22Rv1 (cell line): ENCODE measurements around the gene C19orf67.

ENCODE experiments used
- ZFX ChIP-seq: fragments of 450-650 bp; IDR thresholded peaks from 2 replicates; pipeline ENCODE4 v1.6.1; 2017; ENCODE audit warnings: antibody characterized with exemption, borderline replicate concordance
- TF ChIP-seq, protein P1 (sequence below): fragments of 450-650 bp; IDR thresholded peaks from 2 replicates; pipeline ENCODE4 v1.5.1; 2017; ENCODE audit warnings: mild to moderate bottlenecking

DNA sequence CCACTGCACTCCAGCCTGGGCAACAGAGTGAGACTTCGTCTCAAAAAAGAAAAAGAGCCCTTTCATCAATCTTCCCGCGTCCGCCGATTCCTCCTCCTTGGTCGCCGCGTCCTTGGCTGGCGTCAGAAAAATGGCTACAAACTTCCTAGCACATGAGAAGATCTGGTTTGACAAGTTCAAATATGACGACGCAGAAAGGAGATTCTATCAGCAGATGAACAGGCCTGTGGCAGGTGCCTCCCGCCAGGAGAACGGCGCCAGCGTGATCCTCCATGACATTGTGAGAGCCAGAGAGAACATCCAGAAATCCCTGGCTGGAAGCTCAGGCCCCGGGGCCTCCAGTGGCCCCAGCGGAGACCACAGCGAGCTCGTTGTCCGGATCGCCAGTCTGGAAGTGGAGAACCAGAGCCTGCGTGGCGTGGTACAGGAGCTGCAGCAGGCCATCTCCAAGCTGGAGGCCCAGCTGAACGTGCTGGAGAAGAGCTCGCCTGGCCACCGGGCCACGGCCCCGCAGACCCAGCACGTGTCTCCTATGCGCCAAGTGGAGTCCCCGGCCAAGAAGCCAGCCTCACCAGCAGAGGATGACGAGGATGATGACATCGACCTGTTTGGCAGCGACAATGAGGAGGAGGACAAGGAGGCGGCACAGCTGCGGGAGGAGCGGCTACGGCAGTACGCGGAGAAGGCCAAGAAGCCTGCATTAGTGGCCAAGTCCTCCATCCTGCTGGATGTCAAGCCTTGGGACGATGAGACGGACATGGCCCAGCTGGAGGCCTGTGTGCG, 15.1 kb downstream of the C19orf67 start:
- TF ChIP-seq, protein P1, sequence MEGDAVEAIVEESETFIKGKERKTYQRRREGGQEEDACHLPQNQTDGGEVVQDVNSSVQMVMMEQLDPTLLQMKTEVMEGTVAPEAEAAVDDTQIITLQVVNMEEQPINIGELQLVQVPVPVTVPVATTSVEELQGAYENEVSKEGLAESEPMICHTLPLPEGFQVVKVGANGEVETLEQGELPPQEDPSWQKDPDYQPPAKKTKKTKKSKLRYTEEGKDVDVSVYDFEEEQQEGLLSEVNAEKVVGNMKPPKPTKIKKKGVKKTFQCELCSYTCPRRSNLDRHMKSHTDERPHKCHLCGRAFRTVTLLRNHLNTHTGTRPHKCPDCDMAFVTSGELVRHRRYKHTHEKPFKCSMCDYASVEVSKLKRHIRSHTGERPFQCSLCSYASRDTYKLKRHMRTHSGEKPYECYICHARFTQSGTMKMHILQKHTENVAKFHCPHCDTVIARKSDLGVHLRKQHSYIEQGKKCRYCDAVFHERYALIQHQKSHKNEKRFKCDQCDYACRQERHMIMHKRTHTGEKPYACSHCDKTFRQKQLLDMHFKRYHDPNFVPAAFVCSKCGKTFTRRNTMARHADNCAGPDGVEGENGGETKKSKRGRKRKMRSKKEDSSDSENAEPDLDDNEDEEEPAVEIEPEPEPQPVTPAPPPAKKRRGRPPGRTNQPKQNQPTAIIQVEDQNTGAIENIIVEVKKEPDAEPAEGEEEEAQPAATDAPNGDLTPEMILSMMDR, result no peak
- no peak for TF ChIP-seq ZFX
